Gastrocnemius medialis (tissue), 4 donors: ENCODE data around the gene ZFP3. TPM values are rescaled to one million over a fixed set of nuclear protein-coding genes. Genes with fewer than 3 reads are reported as not detected.
"Not testable (repeated sequence)": the region's sequence is repeated elsewhere in the genome, so short reads cannot be mapped to it uniquely, and the experiment has no call there.

Source experiments
- ATAC-seq, 2 donors: fragments of 150-250 bp; one replicate each; pipeline ENCODE4 v1.9.1; 2016
- DNase-seq, 2 donors: peaks; one replicate each; pipeline ENCODE4 v3.0.0-alpha.2; 2019
- H3K27ac ChIP-seq, 4 donors: fragments of 200-600 bp; sonication (generic); 1 replicate in 1 of 4; 2 replicates in 3 of 4; pipeline ENCODE4 v1.5.1; 2016 to 2018; ENCODE audit warnings: mild to moderate bottlenecking in 2 of 4, moderate library complexity in 1 of 4
- H3K27me3 ChIP-seq, 3 donors: fragments of 200-600 bp; sonication (generic) in 2 of 3; 1 replicate in 1 of 3; 2 replicates in 2 of 3; pipeline versions ENCODE4 v1.5.1 to v1.6.0; 2016 to 2019; ENCODE audit warnings: mild to moderate bottlenecking in 1 of 3, moderate library complexity in 1 of 3
- H3K36me3 ChIP-seq, 2 donors: fragments of 200-600 bp; sonication (generic) in 1 of 2; one replicate each; pipeline ENCODE4 v1.5.1; 2017 to 2018
- H3K4me1 ChIP-seq, 2 donors: fragments of 200-600 bp; sonication (generic) in 1 of 2; one replicate each; pipeline ENCODE4 v1.5.1; 2016 to 2017; ENCODE audit warnings: mild to moderate bottlenecking in 2 of 2
- H3K4me3 ChIP-seq, 4 donors: fragments of 200-600 bp; sonication (generic) in 3 of 4; 1 replicate in 1 of 4; 2 replicates in 3 of 4; pipeline ENCODE4 v1.5.1; 2016 to 2019; ENCODE audit warnings: mild to moderate bottlenecking in 2 of 4
- H3K9me3 ChIP-seq, 3 donors: fragments of 200-600 bp; sonication (generic) in 2 of 3; 1 replicate in 1 of 3; 2 replicates in 2 of 3; pipeline ENCODE4 v1.5.1; 2016 to 2019
- POLR2A ChIP-seq, 2 donors: fragments of 450-650 bp; IDR thresholded peaks; one replicate each; pipeline ENCODE4 v1.6.1; 2017; ENCODE audit warnings: antibody characterized with exemption in 2 of 2, mild to moderate bottlenecking in 2 of 2, moderate library complexity in 2 of 2
- in situ Hi-C, 4 donors: fragments of 200-750 bp; cut with MboI; loops; one replicate each; pipeline versions ENCODE4 v1.15.0 to v1.8.0; 2017; ENCODE audit warnings: low sequenced_read_pairs in 4 of 4
- intact Hi-C: fragments of 100-400 bp; cut with DNase I; formaldehyde crosslinking; loops from one replicate; pipeline ENCODE4 v1.15.1; 2023; ENCODE audit warnings: low total_unique reads
- total RNA-seq, 4 donors: library from RNA; depleted of rRNA; stranded (reverse); fragments of >200 nt; gene quantifications; one replicate each; pipeline versions ENCODE4 v1.1.0 to v1.2.3, GENCODE V29; 2016
- TF ChIP-seq, protein P1 (sequence below), 5 experiments: fragments of 450-650 bp in 3 of 5; fragments of 200-600 bp in 2 of 5; sonication (generic) in 2 of 5; IDR thresholded peaks in 4 of 5; conservative IDR thresholded peaks in 1 of 5; 1 replicate in 4 of 5; 2 replicates in 1 of 5; pipeline ENCODE4 v1.5.1; 2016 to 2019; ENCODE audit warnings: antibody characterized with exemption in 5 of 5, mild to moderate bottlenecking in 3 of 5, moderate library complexity in 3 of 5

Gene ZFP3
- total RNA-seq, 4 donors from 2014 or later = 6.1 to 11.4 (median 7.6) TPM

DNA sequence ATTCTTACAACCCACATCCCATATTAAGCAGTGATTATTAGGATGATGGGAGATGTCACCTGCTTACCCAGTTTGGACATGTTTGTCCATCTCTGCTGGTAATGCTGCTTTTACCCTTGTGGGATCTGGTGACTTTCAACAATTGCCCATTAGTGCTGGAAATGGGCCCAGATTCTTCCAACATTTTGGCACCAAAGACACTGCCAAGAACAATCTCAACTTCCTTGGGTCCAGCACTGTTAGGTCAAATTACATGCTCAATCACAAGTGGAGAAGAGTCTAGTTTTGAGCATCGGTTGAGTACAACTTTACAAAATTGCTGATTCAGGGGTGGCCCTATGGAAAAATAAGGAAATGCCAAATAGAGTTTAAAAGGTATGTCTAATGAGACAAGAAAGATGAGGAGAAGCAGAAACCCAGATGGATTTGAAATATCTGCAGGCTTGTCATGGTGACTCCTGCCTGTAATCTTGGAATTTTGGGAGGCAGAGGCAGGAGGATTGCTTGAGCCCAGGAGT, 13.0 kb upstream of the ZFP3 start:
- H3K27ac ChIP-seq = no peak overlapping the region
- ATAC-seq (no peak), DNase-seq (no peak)
- intact Hi-C loops (no loop called here), in situ Hi-C loops (loop anchor here in 3 of 4 donors (10.0 kb wide), 2 partner anchors 80 to 150 kb away; partner anchors contain the start of gene CAMTA2 (in 1 of the 3))
- no peak overlapping the region for H3K4me3 ChIP-seq
- H3K36me3 ChIP-seq = no peaks in the 10 kb centered on the region
- H3K4me1 ChIP-seq = no peaks in the 10 kb centered on the region
- TF ChIP-seq, protein P1, sequence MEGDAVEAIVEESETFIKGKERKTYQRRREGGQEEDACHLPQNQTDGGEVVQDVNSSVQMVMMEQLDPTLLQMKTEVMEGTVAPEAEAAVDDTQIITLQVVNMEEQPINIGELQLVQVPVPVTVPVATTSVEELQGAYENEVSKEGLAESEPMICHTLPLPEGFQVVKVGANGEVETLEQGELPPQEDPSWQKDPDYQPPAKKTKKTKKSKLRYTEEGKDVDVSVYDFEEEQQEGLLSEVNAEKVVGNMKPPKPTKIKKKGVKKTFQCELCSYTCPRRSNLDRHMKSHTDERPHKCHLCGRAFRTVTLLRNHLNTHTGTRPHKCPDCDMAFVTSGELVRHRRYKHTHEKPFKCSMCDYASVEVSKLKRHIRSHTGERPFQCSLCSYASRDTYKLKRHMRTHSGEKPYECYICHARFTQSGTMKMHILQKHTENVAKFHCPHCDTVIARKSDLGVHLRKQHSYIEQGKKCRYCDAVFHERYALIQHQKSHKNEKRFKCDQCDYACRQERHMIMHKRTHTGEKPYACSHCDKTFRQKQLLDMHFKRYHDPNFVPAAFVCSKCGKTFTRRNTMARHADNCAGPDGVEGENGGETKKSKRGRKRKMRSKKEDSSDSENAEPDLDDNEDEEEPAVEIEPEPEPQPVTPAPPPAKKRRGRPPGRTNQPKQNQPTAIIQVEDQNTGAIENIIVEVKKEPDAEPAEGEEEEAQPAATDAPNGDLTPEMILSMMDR (IDR thresholded peaks at IDR 0.05 in 4 of 5, conservative IDR thresholded peaks at IDR 0.05 in 1 of 5) = no peak
- H3K9me3 ChIP-seq = no peaks in the 10 kb centered on the region
- H3K27me3 ChIP-seq = no peaks in the 10 kb centered on the region

DNA sequence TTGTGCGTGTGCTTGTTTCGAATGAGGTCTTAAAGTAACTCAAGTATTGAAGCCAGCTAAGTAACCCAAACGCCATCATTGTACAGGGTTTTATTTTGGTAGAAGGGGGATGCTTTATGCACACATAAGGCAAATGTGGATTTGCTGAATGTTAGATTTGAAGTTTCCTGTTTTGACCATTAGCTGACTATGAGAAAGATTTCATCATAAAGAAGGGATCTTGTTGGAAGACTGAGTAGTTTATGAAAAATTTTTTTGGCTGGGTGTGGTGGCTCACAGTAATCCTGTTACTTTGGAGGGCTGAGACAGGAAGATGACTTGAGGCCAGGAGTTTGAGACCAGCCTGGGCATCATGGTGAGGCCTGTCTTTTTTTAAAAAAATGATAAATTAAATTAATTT, 10.0 kb upstream of the ZFP3 start:
- Histone ChIP-seq H3K36me3 (no peaks in the 10 kb centered on the region), H3K27me3 (no peaks in the 10 kb centered on the region), H3K27ac (no peak overlapping the region), H3K4me3 (no peak overlapping the region), H3K9me3 (no peaks in the 10 kb centered on the region), H3K4me1 (no peaks in the 10 kb centered on the region)
- DNase-seq (no peak), ATAC-seq (no peak)
- intact Hi-C loops (no loop called here), in situ Hi-C loops (loop anchor here in 3 of 4 donors (10.0 kb wide), 2 partner anchors 83 to 153 kb away; partner anchors contain the start of gene CAMTA2 (in 1 of the 3))
- TF ChIP-seq, protein P1 (IDR thresholded peaks at IDR 0.05 in 4 of 5, conservative IDR thresholded peaks at IDR 0.05 in 1 of 5) = no peak
- no peak for TF ChIP-seq POLR2A (IDR thresholded peaks at IDR 0.05)

DNA sequence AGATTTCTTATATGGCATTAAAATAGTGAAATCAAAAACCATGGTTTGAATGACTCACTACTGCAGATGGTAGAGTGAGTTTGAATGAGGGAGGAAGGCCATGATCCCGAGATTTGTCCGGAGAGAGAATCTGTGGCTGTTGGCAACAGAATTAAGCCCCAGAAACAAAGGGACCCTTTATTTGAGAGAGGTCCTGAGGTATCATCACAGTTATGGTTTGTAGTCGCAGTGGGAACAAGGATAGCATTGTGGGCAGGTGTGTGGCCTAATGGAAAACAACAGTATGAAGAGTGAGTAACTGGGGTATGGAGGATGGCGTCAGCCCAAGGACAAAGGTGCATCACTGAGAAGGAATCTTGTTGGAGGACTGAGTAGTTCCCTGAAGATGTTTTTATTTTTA, 8.5 kb upstream of the ZFP3 start:
- in situ Hi-C loops = loop anchor here in 3 of 4 donors (10.0 kb wide), 2 partner anchors 85 to 155 kb away; partner anchors contain the start of gene CAMTA2 (in 1 of the 3)
- ATAC-seq = no peak
- Histone ChIP-seq H3K4me1 (no peaks in the 10 kb centered on the region), H3K27me3 (no peaks in the 10 kb centered on the region), H3K9me3 (no peaks in the 10 kb centered on the region), H3K4me3 (no peak overlapping the region), H3K36me3 (no peaks in the 10 kb centered on the region), H3K27ac (no peak overlapping the region)
- no peak for DNase-seq
- intact Hi-C loops = no loop called here
- no peak for TF ChIP-seq POLR2A (IDR thresholded peaks at IDR 0.05)
- TF ChIP-seq, protein P1 (IDR thresholded peaks at IDR 0.05 in 4 of 5, conservative IDR thresholded peaks at IDR 0.05 in 1 of 5) = no peak

DNA sequence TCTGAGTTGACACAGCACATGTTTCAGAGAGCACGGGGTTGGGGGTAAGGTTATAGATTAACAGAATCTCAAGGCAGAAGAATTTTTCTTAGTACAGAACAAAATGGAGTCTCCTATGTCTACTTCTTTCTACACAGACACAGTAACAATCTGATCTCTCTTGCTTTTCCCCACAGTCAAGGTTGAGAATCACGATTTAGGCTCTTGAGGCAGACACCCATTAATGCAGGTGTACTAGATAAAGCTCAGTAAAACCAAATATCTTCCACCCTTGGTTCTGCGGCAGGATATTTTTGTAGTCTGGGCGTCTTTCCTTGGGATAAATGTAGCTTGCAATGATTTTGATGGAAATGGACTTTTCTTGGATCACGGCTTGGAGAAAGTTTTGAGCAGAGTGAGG, 2.8 kb upstream of the ZFP3 start:
- H3K27me3 ChIP-seq, H3K4me3 ChIP-seq, intact Hi-C loops, H3K36me3 ChIP-seq, ATAC-seq, in situ Hi-C loops, H3K27ac ChIP-seq, H3K9me3 ChIP-seq, DNase-seq: not testable (repeated sequence)
- H3K4me1 ChIP-seq = peaks cover 17 to 19% of the 10 kb centered on the region in 2 donors

DNA sequence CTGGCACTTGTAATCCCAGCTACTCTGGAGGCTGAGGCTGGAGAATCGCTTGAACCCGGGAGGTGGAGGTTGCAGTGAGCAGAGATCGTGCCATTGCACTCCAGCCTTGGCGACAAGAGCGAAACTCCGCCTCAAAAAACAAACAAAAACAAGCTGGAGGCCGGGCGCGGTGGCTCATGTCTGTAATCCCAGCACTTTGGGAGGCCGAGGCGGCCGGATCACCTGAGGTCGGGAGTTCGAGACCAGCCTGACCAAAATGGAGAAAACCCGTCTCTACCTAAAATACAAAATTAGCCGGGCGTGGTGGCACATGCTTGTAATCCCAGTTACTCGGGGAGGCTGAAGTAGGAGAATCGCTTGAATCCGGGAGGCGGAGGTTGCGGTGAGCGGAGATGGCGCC, 992 bp upstream of the ZFP3 start:
- H3K36me3 ChIP-seq, H3K9me3 ChIP-seq, in situ Hi-C loops, intact Hi-C loops, H3K27me3 ChIP-seq, ATAC-seq, DNase-seq: not testable (repeated sequence)
- peak overlapping the region; percentile 88 to 98 (median 94) for H3K4me3 ChIP-seq
- peaks cover 17 to 19% of the 10 kb centered on the region in 2 donors for H3K4me1 ChIP-seq
- H3K27ac ChIP-seq = peak overlapping the region; percentile 91 to 98 (median 97)

DNA sequence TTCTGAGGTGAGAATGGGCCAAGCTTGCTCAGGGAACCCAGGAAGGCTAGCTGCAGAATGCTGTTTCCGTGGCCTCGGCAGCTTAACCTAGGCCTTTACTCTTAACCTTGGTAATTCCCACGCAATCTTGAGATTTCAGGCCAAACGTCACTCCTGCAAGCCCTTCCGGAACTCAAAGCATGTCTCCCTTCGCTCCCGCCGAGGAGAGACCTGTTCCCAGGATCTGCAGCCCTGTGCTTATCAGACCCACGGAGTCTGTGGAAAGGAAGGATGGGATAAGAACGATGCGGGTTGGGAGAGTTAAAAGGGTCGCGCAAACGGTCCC, 524 bp upstream of the ZFP3 start:
- Histone ChIP-seq H3K36me3 (peaks cover 0 to 12% of the 10 kb centered on the region in 2 donors), H3K9me3 (peaks cover 0 to 3% (median 0%) of the 10 kb centered on the region in 3 donors), H3K27ac (peak overlapping the region; percentile 91 to 98 (median 97)), H3K4me1 (peaks cover 17 to 19% of the 10 kb centered on the region in 2 donors), H3K27me3 (no peaks in the 10 kb centered on the region), H3K4me3 (peak overlapping the region; percentile 88 to 98 (median 94))
- intact Hi-C loops = loop anchor here (1.0 kb wide), 2 partner anchors 35 to 114 kb away; partner anchors contain the start of gene ZNF594
- ATAC-seq (peak; percentile 24 to 32), DNase-seq (no peak)
- in situ Hi-C loops = no loop called here
- TF ChIP-seq, protein P1 (IDR thresholded peaks at IDR 0.05 in 4 of 5, conservative IDR thresholded peaks at IDR 0.05 in 1 of 5) = no peak
- TF ChIP-seq POLR2A (IDR thresholded peaks at IDR 0.05) = no peak
